Endothelial cell of umbilical vein (primary cell): ENCODE data around the gene PARP8. TPM values are rescaled to one million over a fixed set of nuclear protein-coding genes. Genes with fewer than 3 reads are reported as not detected.

ENCODE experiments used
- BruUV-seq: library from RNA; stranded (reverse); fragments of 400-500 nt; replicated peaks from 2 replicates; lab custom pipeline; 2021; lab: Mats Ljungman, UMichigan
- CTCF ChIA-PET: fragments of 300-600, 350-600 bp; sonication (Branson Sonifier 250); formaldehyde crosslinking; loops from one replicate; lab custom pipeline; 2021; ENCODE audit warnings: antibody characterized with exemption, inconsistent platforms; lab: Charles Lee
- POLR2A ChIA-PET: fragments of 300-600, 350-600 bp; sonication (Branson Sonifier 250); formaldehyde crosslinking; loops from one replicate; lab custom pipeline; 2021; ENCODE audit warnings: antibody characterized with exemption, inconsistent platforms; lab: Charles Lee
- DNase-seq: peaks from one replicate; pipeline ENCODE4 v3.0.0-alpha.2; 2011; ENCODE audit warnings: low read depth, low spot score
- FAIRE-seq: peaks from 2 replicates; lab custom pipeline; 2011; peaks lifted over from hg19 to GRCh38; lab: Jason Lieb, UNC
- H2AFZ ChIP-seq: 2 replicates; pipeline ENCODE4 v1.6.0; 2012; ENCODE audit warnings: low read depth, low read length, control low read depth, inconsistent platforms
- H3K27ac ChIP-seq: 2 replicates; pipeline ENCODE4 v1.5.1; 2011; ENCODE audit warnings: low read depth, mild to moderate bottlenecking, control low read depth, low read length, moderate library complexity; ENCODE audit not compliant: insufficient read depth
- H3K27me3 ChIP-seq, 2 experiments: 2 replicates each; pipeline versions ENCODE4 v1.6.0 to v1.6.1; 2011; ENCODE audit warnings: low read length in 2 of 2, mixed read lengths in 1 of 2; ENCODE audit not compliant: control insufficient read depth in 2 of 2, insufficient read depth in 2 of 2
- H3K36me3 ChIP-seq, 2 experiments: 2 replicates in 1 of 2; 3 replicates in 1 of 2; pipeline ENCODE4 v1.5.1; 2011; ENCODE audit warnings: low read length in 2 of 2, mild to moderate bottlenecking in 1 of 2, moderate library complexity in 1 of 2; ENCODE audit not compliant: control insufficient read depth in 2 of 2, insufficient read depth in 2 of 2; ENCODE audit errors: extremely low read depth in 1 of 2
- H3K4me1 ChIP-seq: 3 replicates; pipeline ENCODE4 v1.5.1; 2011; ENCODE audit warnings: mild to moderate bottlenecking, low read length; ENCODE audit not compliant: control insufficient read depth, insufficient read depth; ENCODE audit errors: extremely low read depth
- H3K4me2 ChIP-seq: 2 replicates; pipeline ENCODE4 v1.6.1; 2011; ENCODE audit warnings: low read length, control low read depth, mixed read lengths; ENCODE audit not compliant: insufficient read depth
- H3K4me3 ChIP-seq, 3 experiments: fragments of 200-600 bp in 1 of 3; sonication (generic), shearing (Covaris generic) in 1 of 3; replicated peaks in 1 of 3; 2 replicates each; pipeline ENCODE4 v1.5.1; 2011 to 2016; ENCODE audit warnings: control low read depth in 3 of 3, low read length in 3 of 3, mild to moderate bottlenecking in 2 of 3, inconsistent platforms in 1 of 3, low read depth in 1 of 3, moderate library complexity in 1 of 3; ENCODE audit not compliant: insufficient read depth in 1 of 3
- H3K79me2 ChIP-seq: 2 replicates; pipeline ENCODE4 v1.6.0; 2012; ENCODE audit warnings: low read length, inconsistent platforms; ENCODE audit not compliant: control insufficient read depth, insufficient read depth
- H3K9ac ChIP-seq: replicated peaks from 2 replicates; pipeline ENCODE3; 2011; ENCODE audit warnings: low read length, control low read depth; ENCODE audit not compliant: insufficient read depth; ENCODE audit errors: extremely low read depth
- H3K9me1 ChIP-seq: replicated peaks from 3 replicates; pipeline ENCODE4 v1.6.0; 2011; ENCODE audit warnings: mild to moderate bottlenecking, low read length; ENCODE audit not compliant: control insufficient read depth, insufficient read depth; ENCODE audit errors: extremely low read depth
- H3K9me3 ChIP-seq: replicated peaks from 2 replicates; pipeline ENCODE4 v1.5.1; 2012; ENCODE audit warnings: low read length, inconsistent platforms; ENCODE audit not compliant: control insufficient read depth, insufficient read depth
- H4K20me1 ChIP-seq: replicated peaks from 2 replicates; pipeline ENCODE3; 2011; ENCODE audit warnings: mild to moderate bottlenecking, low read length; ENCODE audit not compliant: control insufficient read depth, insufficient read depth; ENCODE audit errors: extremely low read depth
- EZH2 ChIP-seq: IDR thresholded peaks from 2 replicates; pipeline ENCODE4 v1.6.1; 2012; ENCODE audit warnings: borderline replicate concordance, low read depth, mild to moderate bottlenecking, moderate library complexity, low read length, inconsistent platforms; ENCODE audit not compliant: severe bottlenecking
- FOS ChIP-seq: IDR thresholded peaks from 2 replicates; pipeline ENCODE4 v1.6.1; 2011; ENCODE audit warnings: mild to moderate bottlenecking, low read length, moderate library complexity, borderline replicate concordance; ENCODE audit not compliant: insufficient read depth
- GATA2 ChIP-seq: IDR thresholded peaks from 2 replicates; pipeline ENCODE4 v1.7.0; 2011; ENCODE audit warnings: low read depth, mild to moderate bottlenecking, moderate library complexity, mixed read lengths, low read length; ENCODE audit not compliant: insufficient read length, insufficient read depth
- JUN ChIP-seq: IDR thresholded peaks from 2 replicates; pipeline ENCODE4 v1.6.1; 2011; ENCODE audit warnings: borderline replicate concordance, low read depth; ENCODE audit not compliant: insufficient read length, insufficient read depth
- MYC ChIP-seq: IDR thresholded peaks from one replicate; pipeline ENCODE4 v1.6.1; 2011; ENCODE audit warnings: mild to moderate bottlenecking, low read depth, low read length
- POLR2A ChIP-seq: IDR thresholded peaks from 2 replicates; pipeline ENCODE4 v1.6.1; 2012; ENCODE audit warnings: low read depth, mild to moderate bottlenecking, control low read depth, low read length
- POLR2AphosphoS5 ChIP-seq: IDR thresholded peaks from 2 replicates; pipeline ENCODE4 v1.6.1; 2012; ENCODE audit warnings: low read depth, mild to moderate bottlenecking, control low read depth, low read length, moderate library complexity; ENCODE audit not compliant: insufficient read depth
- dilution Hi-C: fragments of 300-500 bp; cut with MboI; formaldehyde crosslinking; loops from one replicate; pipeline ENCODE4 v1.15.0; 2019; ENCODE audit warnings: low sequenced_read_pairs; ENCODE audit not compliant: extremely low pct_ligation_motif_present
- intact Hi-C: fragments of 100-400 bp; cut with micrococcal nuclease; formaldehyde crosslinking; loops from one replicate; pipeline ENCODE4 v1.10.0; 2022
- polyA plus RNA-seq, 4 experiments: library from polyadenylated mRNA; depleted of rRNA in 3 of 4; stranded (reverse) in 3 of 4; unstranded in 1 of 4; fragments of >200 nt; gene quantifications; 2 replicates each; pipeline versions ENCODE4 v1.2.1 to v1.2.3, GENCODE V29; 2011 to 2012; ENCODE audit warnings: missing spikeins in 1 of 4
- total RNA-seq: library from RNA; stranded (reverse); gene quantifications from 2 replicates; pipeline ENCODE4 v1.2.3, GENCODE V29; 2021
- TF ChIP-seq, protein P1 (sequence below), 2 donors: IDR thresholded peaks; 1 replicate in 1 of 2; 2 replicates in 1 of 2; pipeline ENCODE4 v1.5.1; 2011; ENCODE audit warnings: low read length in 2 of 2, mild to moderate bottlenecking in 2 of 2, moderate library complexity in 2 of 2, control low read depth in 1 of 2, inconsistent platforms in 1 of 2, low read depth in 1 of 2; ENCODE audit not compliant: insufficient read depth in 1 of 2; ENCODE audit errors: extremely low read depth in 1 of 2
- TF ChIP-seq, protein P2 (sequence below): IDR thresholded peaks from 2 replicates; pipeline ENCODE4 v1.6.1; 2011; ENCODE audit not compliant: insufficient read depth, insufficient read length

PARP8 gene
- total and polyA plus RNA-seq, 2 donors (not counting 3 experiments of a cell fraction or from before 2014, with no cell fraction given): 0.03 to 0.60 TPM

DNA sequence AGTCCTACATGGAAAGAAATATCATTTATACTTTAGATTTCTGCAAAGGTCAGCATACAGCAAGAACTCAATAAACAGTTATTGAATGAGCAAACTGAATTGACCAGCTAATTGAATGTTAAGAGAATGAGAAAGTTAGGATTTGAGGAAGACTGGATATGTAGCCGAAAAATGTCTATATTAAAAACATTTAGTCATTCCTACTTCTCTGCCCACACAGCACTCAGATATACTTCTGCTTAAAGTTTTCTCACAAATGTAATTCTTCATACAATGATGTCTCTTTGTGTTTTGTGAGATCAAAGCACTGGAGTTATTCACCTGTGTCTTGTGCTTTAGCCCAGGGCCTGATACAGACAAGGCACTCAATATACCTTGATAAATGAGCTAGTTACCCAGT, 188.6 kb downstream of the PARP8 start:
- ChIA-PET CTCF (no interaction called here), POLR2A (no interaction called here)
- Histone ChIP-seq H3K27me3 (no peaks in the 10 kb centered on the region), H3K4me3 (no peak overlapping the region), H3K4me1 (no peaks in the 10 kb centered on the region), H3K79me2 (no peaks in the 10 kb centered on the region), H3K27ac (no peak overlapping the region), H2AFZ (no peak overlapping the region), H3K4me2 (no peak overlapping the region), H4K20me1 (no peaks in the 10 kb centered on the region), H3K9ac (no peak overlapping the region), H3K9me3 (peaks cover 2% of the 10 kb centered on the region), H3K36me3 (no peaks in the 10 kb centered on the region), H3K9me1 (no peaks in the 10 kb centered on the region)
- intact Hi-C loops: no loop called here
- TF ChIP-seq POLR2A (no peak), JUN (no peak), POLR2AphosphoS5 (no peak), EZH2 (no peak), GATA2 (no peak), FOS (no peak), MYC (no peak)
- TF ChIP-seq, protein P1, sequence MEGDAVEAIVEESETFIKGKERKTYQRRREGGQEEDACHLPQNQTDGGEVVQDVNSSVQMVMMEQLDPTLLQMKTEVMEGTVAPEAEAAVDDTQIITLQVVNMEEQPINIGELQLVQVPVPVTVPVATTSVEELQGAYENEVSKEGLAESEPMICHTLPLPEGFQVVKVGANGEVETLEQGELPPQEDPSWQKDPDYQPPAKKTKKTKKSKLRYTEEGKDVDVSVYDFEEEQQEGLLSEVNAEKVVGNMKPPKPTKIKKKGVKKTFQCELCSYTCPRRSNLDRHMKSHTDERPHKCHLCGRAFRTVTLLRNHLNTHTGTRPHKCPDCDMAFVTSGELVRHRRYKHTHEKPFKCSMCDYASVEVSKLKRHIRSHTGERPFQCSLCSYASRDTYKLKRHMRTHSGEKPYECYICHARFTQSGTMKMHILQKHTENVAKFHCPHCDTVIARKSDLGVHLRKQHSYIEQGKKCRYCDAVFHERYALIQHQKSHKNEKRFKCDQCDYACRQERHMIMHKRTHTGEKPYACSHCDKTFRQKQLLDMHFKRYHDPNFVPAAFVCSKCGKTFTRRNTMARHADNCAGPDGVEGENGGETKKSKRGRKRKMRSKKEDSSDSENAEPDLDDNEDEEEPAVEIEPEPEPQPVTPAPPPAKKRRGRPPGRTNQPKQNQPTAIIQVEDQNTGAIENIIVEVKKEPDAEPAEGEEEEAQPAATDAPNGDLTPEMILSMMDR (IDR thresholded peaks at IDR 0.05; ENCODE audit: extremely low read depth in 1 of 2, insufficient read depth in 1 of 2, low read depth in 1 of 2, low read length in 2 of 2): no peak
- TF ChIP-seq, protein P2, sequence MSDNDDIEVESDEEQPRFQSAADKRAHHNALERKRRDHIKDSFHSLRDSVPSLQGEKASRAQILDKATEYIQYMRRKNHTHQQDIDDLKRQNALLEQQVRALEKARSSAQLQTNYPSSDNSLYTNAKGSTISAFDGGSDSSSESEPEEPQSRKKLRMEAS: no peak
- no peak for FAIRE-seq
- no TSS peak for BruUV-seq
- DNase-seq: no peak
- dilution Hi-C loops: no loop called here
